GM18873 (cell line): ENCODE measurements around the gene GUCA2A.

Experiments
- ATAC-seq: cut with Tn5 transposase; IDR thresholded peaks from one replicate; pipeline ENCODE4 v1.9.1; 2021; ENCODE audit warnings: mild to moderate bottlenecking, moderate library complexity, moderate number of reproducible peaks; ENCODE audit not compliant: unreplicated experiment, low FRiP score

GUCA2A gene

DNA sequence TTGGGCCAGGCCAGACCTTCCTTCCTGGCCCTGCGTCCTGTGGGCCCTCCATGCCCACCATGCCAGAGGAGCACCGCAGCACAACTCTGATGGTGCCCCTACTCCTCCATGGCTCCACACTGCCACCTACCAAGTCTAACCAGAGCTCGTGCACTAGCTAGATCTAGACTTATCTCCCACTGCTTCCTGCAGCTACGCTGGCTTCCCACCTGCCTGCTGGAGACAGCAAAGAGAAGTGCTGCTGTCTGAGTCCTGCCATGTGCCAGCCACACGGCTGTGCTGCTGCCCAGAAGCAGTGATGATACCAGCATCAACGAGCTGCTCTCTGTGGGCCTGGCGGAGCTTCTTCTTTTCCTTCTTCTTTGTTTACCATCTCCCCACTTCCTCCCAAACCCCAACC lies 6.9 kb downstream of the GUCA2A start:
- ATAC-seq = no peak

GRCh38 chr1:42155362-42155761 lies 9.2 kb downstream of the GUCA2A start:
- ATAC-seq = no peak

DNA sequence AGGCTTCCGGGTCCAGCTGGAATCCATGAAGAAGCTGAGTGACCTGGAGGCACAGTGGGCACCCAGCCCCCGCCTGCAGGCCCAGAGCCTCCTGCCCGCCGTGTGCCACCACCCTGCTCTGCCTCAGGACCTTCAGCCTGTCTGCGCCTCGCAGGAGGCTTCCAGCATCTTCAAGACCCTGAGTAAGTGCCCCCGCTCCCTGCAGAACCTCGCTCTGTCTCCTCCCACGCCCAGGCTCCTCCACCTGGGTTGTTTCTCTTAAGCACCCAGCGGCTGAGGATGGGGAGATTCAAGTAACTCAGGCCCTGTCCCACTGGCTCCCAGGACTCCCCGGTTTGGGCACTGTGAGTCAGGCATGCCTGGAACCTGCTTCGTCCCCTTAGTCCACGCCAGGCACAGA lies 9.9 kb downstream of the GUCA2A start:
- ATAC-seq = no peak

DNA sequence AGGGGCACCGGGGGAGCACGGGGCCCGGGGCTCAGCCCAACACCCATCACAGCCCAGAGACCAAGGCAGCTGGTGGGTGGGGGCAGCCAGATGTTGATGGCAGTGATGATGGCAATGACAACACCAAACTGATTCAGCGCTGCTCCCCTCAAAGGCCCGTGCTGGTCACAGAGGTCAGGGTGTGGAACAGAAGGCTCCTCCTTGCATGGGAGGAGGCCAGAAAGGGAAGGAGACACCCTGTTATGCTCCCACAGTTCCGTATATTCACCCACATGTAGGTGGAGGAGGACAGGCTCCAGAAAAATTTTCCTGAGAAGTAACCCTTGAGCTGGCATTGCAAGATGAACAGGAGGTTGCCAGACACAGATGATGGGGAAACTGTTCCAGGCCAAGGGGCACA lies 10.9 kb downstream of the GUCA2A start:
- no peak for ATAC-seq

GRCh38 chr1:42152907-42153600 lies 11.5 kb downstream of the GUCA2A start, which contains the start of gene GUCA2B:
GUCA2B (plus strand) TSS chr1:42153410; CDS start chr1:42153451, 41 bp downstream.
- ATAC-seq = no peak

DNA sequence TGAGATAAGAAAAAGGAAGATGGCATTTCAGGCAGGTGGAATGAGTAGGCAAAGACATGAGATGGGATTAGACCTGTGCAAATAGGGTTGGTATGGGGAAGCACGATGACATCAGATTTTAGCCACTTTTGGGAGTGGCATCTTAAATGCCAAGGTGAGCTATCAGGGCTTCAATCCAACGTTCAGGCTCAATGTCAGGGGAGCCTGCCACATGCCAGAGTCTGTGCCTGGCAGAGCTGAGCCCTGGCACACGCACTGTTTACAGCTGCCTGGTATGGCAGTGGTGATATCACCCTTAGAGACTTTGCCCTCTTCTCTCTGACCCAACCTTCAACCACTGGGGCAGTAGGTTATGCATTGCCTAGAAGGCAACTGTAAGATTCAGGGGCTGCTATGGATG lies 12.4 kb downstream of the GUCA2A start:
- no peak for ATAC-seq

GRCh38 chr1:42150651-42151050 lies 13.9 kb downstream of the GUCA2A start:
- no peak for ATAC-seq

- ATAC-seq = no peak
Measured at GRCh38 chr1:42148166-42148565, 16.4 kb downstream of the GUCA2A start.

DNA sequence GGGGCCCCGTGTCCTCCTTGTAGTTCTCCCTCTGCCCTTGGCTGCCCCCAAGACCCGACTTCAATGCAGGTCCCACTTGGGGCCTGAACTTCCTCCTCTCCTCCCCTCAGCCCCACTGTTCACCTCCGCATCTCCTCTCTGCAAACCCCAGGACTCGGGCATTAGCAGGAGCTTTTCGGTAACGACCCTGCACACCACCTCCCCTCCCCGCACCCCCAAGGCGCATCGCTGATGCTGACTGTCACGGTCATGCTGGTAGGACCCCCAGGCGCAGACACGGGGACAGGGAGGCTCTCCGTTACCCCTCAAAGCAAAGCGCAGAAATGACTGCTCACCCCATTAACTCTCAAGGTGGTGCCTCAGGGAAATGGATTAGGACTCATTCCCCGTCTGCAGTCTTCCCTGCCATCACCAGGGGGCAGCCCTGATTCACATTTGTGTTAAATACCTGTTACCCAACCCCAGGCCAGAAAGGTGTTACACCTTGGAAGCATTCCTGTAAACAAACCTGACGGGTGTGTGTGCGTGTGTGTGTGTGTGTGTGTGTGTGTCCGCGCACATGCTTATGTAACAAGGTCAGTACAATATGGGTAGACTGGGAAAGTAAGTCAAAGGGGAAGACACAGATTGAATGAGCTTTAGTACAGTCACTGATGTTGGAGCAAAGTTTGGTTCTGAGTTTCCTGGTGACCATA lies 17.8 kb downstream of the GUCA2A start:
- no peak for ATAC-seq

- no peak for ATAC-seq
Measured at GRCh38 chr1:42145764-42146625, 18.6 kb downstream of the GUCA2A start.

- no peak for ATAC-seq
Measured at GRCh38 chr1:42145389-42145716, 19.2 kb downstream of the GUCA2A start.

DNA sequence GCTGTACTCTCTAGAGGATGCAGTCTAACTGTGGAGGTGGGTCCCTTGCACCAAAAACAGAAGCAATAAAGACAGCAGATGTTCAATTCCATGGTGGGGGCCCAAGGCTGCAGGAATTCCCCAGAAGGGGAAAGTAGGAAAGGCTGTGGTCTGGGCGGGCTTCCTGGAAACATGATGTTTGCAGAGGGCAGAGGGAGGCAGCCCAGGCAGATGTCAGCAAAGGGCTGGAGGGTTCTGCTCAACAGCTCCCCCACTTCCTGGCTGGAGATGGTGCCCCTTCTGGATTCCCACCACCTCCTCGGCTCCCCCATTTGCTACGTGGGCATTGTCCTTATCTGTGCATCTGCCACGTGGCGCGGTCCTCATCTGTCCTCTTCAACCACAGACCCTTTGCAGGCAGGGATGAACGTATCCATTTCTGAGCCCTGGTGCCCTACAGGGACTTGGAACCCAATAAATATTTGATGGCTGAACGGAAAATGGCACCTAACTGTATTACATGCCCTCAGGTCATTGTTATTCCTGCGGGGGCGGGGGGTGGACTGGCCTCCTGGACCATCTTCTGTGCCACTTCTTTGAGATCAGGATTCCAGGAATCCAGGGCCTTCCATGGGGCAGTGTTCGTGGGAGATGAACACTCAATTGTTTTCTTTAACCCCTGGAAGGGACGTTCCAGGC lies 19.7 kb downstream of the GUCA2A start:
- ATAC-seq = no peak

DNA sequence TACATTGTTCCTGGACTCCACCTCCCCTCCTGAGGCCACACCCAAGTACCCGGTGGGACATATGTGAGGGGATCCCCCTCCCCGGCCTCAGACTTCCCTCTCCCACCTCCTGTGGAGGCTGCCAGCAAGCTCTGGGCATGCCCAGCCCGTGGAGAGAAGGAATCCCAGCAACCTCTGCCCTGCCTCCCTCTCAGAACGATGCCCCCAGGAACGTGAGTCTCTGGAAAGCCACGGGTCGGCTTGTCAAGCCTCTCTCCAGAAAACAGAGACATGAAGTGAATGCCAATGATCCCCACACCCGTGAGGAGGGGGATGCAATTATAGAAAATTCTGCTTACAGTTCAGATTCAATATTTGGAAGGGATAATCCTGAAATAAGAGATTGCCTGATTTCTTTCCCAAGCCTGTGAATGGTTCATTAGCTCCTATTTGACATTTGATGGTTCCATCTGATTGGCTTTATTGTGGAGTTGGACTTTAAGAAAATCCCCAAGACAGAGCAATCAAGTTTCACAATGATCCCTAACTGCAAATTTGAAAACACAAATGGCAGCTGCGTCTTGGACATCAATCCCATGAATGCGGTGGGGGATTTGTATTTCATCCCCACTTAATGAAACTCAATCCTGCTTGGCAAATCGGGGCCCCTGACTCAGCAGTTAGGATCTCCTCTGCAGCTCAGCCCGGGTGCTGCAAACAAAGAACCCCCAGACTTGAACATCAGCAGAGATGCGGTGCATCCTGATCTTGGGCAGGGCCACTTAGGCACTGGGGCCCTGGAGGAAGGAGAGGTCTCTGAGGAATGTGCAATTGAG lies 20.4 kb downstream of the GUCA2A start:
- no peak for ATAC-seq

- ATAC-seq = no peak
Measured at GRCh38 chr1:42142894-42143675, 21.5 kb downstream of the GUCA2A start.

DNA sequence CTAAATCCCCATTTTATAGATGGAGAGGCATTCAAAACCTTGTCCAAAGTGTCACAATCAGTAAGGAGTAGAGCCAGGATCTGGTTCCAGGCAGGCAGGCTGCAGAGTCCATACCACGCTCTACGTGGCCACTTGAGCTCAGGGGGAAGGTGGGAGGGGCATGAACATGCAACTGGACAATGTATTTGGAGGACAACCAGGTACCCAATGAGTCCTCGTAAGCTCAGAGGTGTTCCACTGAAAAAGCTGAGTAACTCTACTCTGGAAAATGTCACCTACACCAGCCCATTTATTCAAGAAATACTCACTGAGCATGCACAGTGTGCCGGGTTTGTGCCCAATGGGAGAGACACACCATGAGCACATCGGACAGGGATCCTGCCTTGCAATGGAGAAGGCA lies 22.6 kb downstream of the GUCA2A start:
- ATAC-seq = no peak

DNA sequence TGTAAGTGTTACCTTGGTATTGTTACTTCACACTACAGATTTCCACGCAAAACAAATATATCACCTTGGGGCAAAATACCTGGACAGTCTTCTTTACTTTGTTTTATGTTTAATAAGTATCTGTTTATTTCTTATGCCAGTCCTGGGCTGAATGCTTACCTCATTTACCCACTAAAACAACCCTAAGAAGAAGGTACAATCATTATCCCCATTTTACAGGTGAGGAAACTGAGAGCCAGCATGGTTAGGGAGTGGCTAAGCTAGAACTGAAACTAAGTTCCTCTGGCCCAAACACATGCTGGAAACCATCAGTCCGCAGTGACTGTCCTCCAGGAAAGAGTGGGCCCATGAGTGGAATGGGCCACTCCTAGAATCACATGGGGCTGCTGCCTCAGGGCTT lies 24.4 kb downstream of the GUCA2A start:
- ATAC-seq = no peak

DNA sequence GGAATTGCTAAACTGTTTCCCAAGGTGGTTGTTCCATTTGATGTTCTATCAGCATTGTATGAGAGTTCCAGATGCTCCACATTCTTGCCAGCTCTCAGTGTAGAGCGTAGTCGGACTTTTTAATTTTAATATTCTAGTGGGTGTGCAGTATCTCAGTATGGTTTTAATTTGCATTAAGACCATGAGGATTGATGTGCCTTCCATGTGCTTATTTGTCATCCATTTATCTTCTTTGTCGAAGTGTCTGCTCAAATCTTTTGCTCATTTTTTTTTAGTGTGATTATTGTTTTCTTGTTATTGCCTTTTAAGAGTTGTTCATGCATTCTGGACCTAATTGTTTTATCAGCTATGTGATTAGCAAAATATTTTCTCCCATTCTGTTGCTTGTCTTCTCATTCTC lies 25.1 kb downstream of the GUCA2A start:
- ATAC-seq = no peak

GRCh38 chr1:42138586-42138985 lies 26.0 kb downstream of the GUCA2A start:
- no peak for ATAC-seq

GRCh38 chr1:42137766-42138165 lies 26.8 kb downstream of the GUCA2A start:
- no peak for ATAC-seq
